OCI-LY1 (cell line): Measurements from ENCODE around the gene POT1.

Source experiments
- EZH2 ChIP-seq: fragments of 200-600 bp; sonication (generic), shearing (Covaris generic); IDR thresholded peaks from 2 replicates; pipeline ENCODE4 v1.8.0; 2017; ENCODE audit warnings: borderline replicate concordance, mixed run types, mild to moderate bottlenecking, antibody characterized with exemption, low read length, moderate library complexity, mixed read lengths
- TF ChIP-seq, protein P1 (sequence below): fragments of 200-600 bp; sonication (generic), shearing (Covaris generic); IDR thresholded peaks from 2 replicates; pipeline ENCODE4 v1.5.1; 2017; ENCODE audit warnings: mild to moderate bottlenecking, antibody characterized with exemption, low read length, moderate library complexity, mixed read lengths

DNA sequence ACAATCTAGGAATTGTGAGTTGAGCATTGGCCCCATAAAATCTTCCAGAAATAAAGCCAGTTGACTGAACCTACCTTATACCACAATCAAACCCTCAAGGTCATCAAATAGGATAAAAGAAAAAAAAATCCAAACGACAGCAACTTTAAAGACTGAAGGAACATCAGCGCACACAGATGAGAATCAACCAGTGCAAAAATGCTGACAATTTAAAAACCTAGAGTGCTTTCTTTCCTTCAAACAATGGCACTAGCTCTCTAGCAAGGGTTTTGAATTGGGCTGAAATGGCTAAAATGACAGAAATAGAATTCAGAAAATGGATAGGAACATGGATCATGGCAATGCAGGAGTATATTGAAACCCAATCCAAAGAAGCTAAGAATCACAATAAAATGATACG is 16.1 kb upstream of the POT1 start:
- TF ChIP-seq, protein P1, sequence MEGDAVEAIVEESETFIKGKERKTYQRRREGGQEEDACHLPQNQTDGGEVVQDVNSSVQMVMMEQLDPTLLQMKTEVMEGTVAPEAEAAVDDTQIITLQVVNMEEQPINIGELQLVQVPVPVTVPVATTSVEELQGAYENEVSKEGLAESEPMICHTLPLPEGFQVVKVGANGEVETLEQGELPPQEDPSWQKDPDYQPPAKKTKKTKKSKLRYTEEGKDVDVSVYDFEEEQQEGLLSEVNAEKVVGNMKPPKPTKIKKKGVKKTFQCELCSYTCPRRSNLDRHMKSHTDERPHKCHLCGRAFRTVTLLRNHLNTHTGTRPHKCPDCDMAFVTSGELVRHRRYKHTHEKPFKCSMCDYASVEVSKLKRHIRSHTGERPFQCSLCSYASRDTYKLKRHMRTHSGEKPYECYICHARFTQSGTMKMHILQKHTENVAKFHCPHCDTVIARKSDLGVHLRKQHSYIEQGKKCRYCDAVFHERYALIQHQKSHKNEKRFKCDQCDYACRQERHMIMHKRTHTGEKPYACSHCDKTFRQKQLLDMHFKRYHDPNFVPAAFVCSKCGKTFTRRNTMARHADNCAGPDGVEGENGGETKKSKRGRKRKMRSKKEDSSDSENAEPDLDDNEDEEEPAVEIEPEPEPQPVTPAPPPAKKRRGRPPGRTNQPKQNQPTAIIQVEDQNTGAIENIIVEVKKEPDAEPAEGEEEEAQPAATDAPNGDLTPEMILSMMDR: no peak
- TF ChIP-seq EZH2: no peak
